HUES48 (cell line): ENCODE results near the gene RTRAF.
A peak's percentile ranks its signal among the peaks of the same experiment; 100 is the strongest.

Experiments used
- H3K27ac ChIP-seq: one replicate; pipeline ENCODE4 v1.7.0; 2013; ENCODE audit warnings: low read depth, low read length, inconsistent platforms
- H3K27me3 ChIP-seq: 2 replicates; pipeline ENCODE4 v1.6.1; 2013; ENCODE audit warnings: mild to moderate bottlenecking, low read length; ENCODE audit not compliant: control insufficient read depth, insufficient read depth
- H3K36me3 ChIP-seq: 2 replicates; pipeline ENCODE4 v1.6.1; 2013; ENCODE audit warnings: low read length; ENCODE audit not compliant: control insufficient read depth, insufficient read depth
- H3K4me1 ChIP-seq: 2 replicates; pipeline ENCODE4 v1.6.1; 2013; ENCODE audit warnings: mild to moderate bottlenecking, low read length; ENCODE audit not compliant: control insufficient read depth, insufficient read depth
- H3K4me3 ChIP-seq: 2 replicates; pipeline ENCODE4 v1.5.1; 2013; ENCODE audit warnings: mild to moderate bottlenecking, low read depth, low read length
- H3K9ac ChIP-seq: 2 replicates; pipeline ENCODE4 v1.6.1; 2013; ENCODE audit warnings: mild to moderate bottlenecking, low read depth, low read length, moderate library complexity
- H3K9me3 ChIP-seq: 2 replicates; pipeline ENCODE4 v1.6.1; 2013; ENCODE audit warnings: low read length; ENCODE audit not compliant: control insufficient read depth, insufficient read depth

The RTRAF gene

GRCh38 chr14:51996148-51996746 is 6.9 kb downstream of the RTRAF start:
- no peaks in the 10 kb centered on the region for H3K9me3 ChIP-seq
- peaks cover 99% of the 10 kb centered on the region for H3K36me3 ChIP-seq
- no peak overlapping the region for H3K27ac ChIP-seq
- no peaks in the 10 kb centered on the region for H3K27me3 ChIP-seq
- H3K9ac ChIP-seq, result no peak overlapping the region
- no peaks in the 10 kb centered on the region for H3K4me1 ChIP-seq
- no peak overlapping the region for H3K4me3 ChIP-seq

- no peak overlapping the region for H3K4me3 ChIP-seq
- peaks cover 5% of the 10 kb centered on the region; the same call in 1 of the 2 replicates for H3K4me1 ChIP-seq
- H3K9me3 ChIP-seq, result no peaks in the 10 kb centered on the region
- H3K27ac ChIP-seq, result no peak overlapping the region
- peaks cover 99% of the 10 kb centered on the region for H3K36me3 ChIP-seq
- H3K27me3 ChIP-seq, result no peaks in the 10 kb centered on the region
- no peak overlapping the region for H3K9ac ChIP-seq
Observed at GRCh38 chr14:51998348-51998747, 9.0 kb downstream of the RTRAF start.

GRCh38 chr14:51999084-51999483 is 9.7 kb downstream of the RTRAF start:
- H3K27ac ChIP-seq, result no peak overlapping the region
- peaks cover 5% of the 10 kb centered on the region; the same call in 1 of the 2 replicates for H3K4me1 ChIP-seq
- no peak overlapping the region for H3K4me3 ChIP-seq
- no peaks in the 10 kb centered on the region for H3K9me3 ChIP-seq
- H3K9ac ChIP-seq, result no peak overlapping the region
- H3K27me3 ChIP-seq, result no peaks in the 10 kb centered on the region
- H3K36me3 ChIP-seq, result peaks cover 99% of the 10 kb centered on the region

GRCh38 chr14:52000019-52000582 is 10.8 kb downstream of the RTRAF start:
- H3K27me3 ChIP-seq, result no peaks in the 10 kb centered on the region
- H3K9me3 ChIP-seq, result no peaks in the 10 kb centered on the region
- H3K27ac ChIP-seq, result no peak overlapping the region
- H3K9ac ChIP-seq, result no peak overlapping the region
- H3K4me1 ChIP-seq, result peaks cover 5% of the 10 kb centered on the region; the same call in 1 of the 2 replicates
- H3K36me3 ChIP-seq, result peaks cover 99% of the 10 kb centered on the region
- H3K4me3 ChIP-seq, result no peak overlapping the region

- Histone ChIP-seq H3K4me1 (peaks cover 8% of the 10 kb centered on the region; the same call in 1 of the 2 replicates), H3K27me3 (no peaks in the 10 kb centered on the region), H3K36me3 (peaks cover 99% of the 10 kb centered on the region), H3K27ac (no peak overlapping the region), H3K4me3 (no peak overlapping the region), H3K9ac (no peak overlapping the region), H3K9me3 (no peaks in the 10 kb centered on the region)
Observed at GRCh38 chr14:52000696-52001095, 11.3 kb downstream of the RTRAF start.

- Histone ChIP-seq H3K4me1 (peaks cover 26% of the 10 kb centered on the region), H3K36me3 (peaks cover 100% of the 10 kb centered on the region), H3K27ac (no peak overlapping the region), H3K4me3 (no peak overlapping the region), H3K27me3 (no peaks in the 10 kb centered on the region), H3K9ac (no peak overlapping the region), H3K9me3 (no peaks in the 10 kb centered on the region)
Observed at GRCh38 chr14:52002542-52002941, 13.2 kb downstream of the RTRAF start.

- Histone ChIP-seq H3K27me3 (no peaks in the 10 kb centered on the region), H3K36me3 (peaks cover 100% of the 10 kb centered on the region), H3K4me3 (no peak overlapping the region), H3K27ac (no peak overlapping the region), H3K9ac (no peak overlapping the region), H3K4me1 (peaks cover 28% of the 10 kb centered on the region), H3K9me3 (no peaks in the 10 kb centered on the region)
Observed at GRCh38 chr14:52003324-52003723, 14.0 kb downstream of the RTRAF start.

GRCh38 chr14:52005625-52006024 is 16.3 kb downstream of the RTRAF start:
- H3K4me1 ChIP-seq, result peaks cover 28% of the 10 kb centered on the region
- no peaks in the 10 kb centered on the region for H3K9me3 ChIP-seq
- no peak overlapping the region for H3K27ac ChIP-seq
- H3K27me3 ChIP-seq, result no peaks in the 10 kb centered on the region
- peaks cover 100% of the 10 kb centered on the region for H3K36me3 ChIP-seq
- H3K9ac ChIP-seq, result no peak overlapping the region
- H3K4me3 ChIP-seq, result no peak overlapping the region

GRCh38 chr14:52006361-52006760 is 17.0 kb downstream of the RTRAF start:
- no peak overlapping the region for H3K27ac ChIP-seq
- no peaks in the 10 kb centered on the region for H3K9me3 ChIP-seq
- no peaks in the 10 kb centered on the region for H3K27me3 ChIP-seq
- H3K4me3 ChIP-seq, result no peak overlapping the region
- H3K9ac ChIP-seq, result no peak overlapping the region
- H3K36me3 ChIP-seq, result peaks cover 100% of the 10 kb centered on the region
- H3K4me1 ChIP-seq, result peaks cover 28% of the 10 kb centered on the region

GRCh38 chr14:52007211-52007610 is 17.9 kb downstream of the RTRAF start:
- Histone ChIP-seq H3K27me3 (no peaks in the 10 kb centered on the region), H3K36me3 (peaks cover 99% of the 10 kb centered on the region), H3K27ac (peak overlapping the region; percentile 21), H3K9ac (no peak overlapping the region), H3K4me3 (no peak overlapping the region), H3K4me1 (peaks cover 26% of the 10 kb centered on the region), H3K9me3 (no peaks in the 10 kb centered on the region)

- Histone ChIP-seq H3K9me3 (no peaks in the 10 kb centered on the region), H3K4me3 (no peak overlapping the region), H3K4me1 (peaks cover 24% of the 10 kb centered on the region), H3K36me3 (peaks cover 95% of the 10 kb centered on the region), H3K9ac (no peak overlapping the region), H3K27ac (no peak overlapping the region), H3K27me3 (no peaks in the 10 kb centered on the region)
Observed at GRCh38 chr14:52007637-52008036, 18.3 kb downstream of the RTRAF start.
